ENCODE data around the gene ATP8B1.

ATP8B1 gene

GRCh38 chr18:57819119-57819518 lies 16.0 kb upstream of the ATP8B1 start:
- DNase-seq (ENCODE audit: low read depth): no peak

- DNase-seq (ENCODE audit: low read depth): no peak
Observed at GRCh38 chr18:57816208-57816954, 13.3 kb upstream of the ATP8B1 start.

- no peak for DNase-seq (ENCODE audit: low read depth)
Observed at GRCh38 chr18:57814555-57814954, 11.4 kb upstream of the ATP8B1 start.

- DNase-seq (ENCODE audit: low read depth): no peak
Observed at GRCh38 chr18:57813245-57813644, 10.1 kb upstream of the ATP8B1 start.

- DNase-seq (ENCODE audit: low read depth): no peak
Observed at GRCh38 chr18:57812126-57812477, 9.0 kb upstream of the ATP8B1 start.

- DNase-seq (ENCODE audit: low read depth): no peak
Observed at GRCh38 chr18:57811477-57812125, 8.5 kb upstream of the ATP8B1 start.

GRCh38 chr18:57809190-57809589 lies 6.1 kb upstream of the ATP8B1 start:
- DNase-seq (ENCODE audit: low read depth): no peak

- DNase-seq (ENCODE audit: low read depth): no peak
Observed at GRCh38 chr18:57807336-57808117, 4.4 kb upstream of the ATP8B1 start.

- DNase-seq (ENCODE audit: low read depth): no peak
Observed at GRCh38 chr18:57806978-57807285, 3.8 kb upstream of the ATP8B1 start.

GRCh38 chr18:57806201-57806977 lies 3.3 kb upstream of the ATP8B1 start:
- DNase-seq (ENCODE audit: low read depth): no peak

- no peak for DNase-seq (ENCODE audit: low read depth)
Observed at GRCh38 chr18:57805117-57805516, 2.0 kb upstream of the ATP8B1 start.

- no peak for DNase-seq (ENCODE audit: low read depth)
Observed at GRCh38 chr18:57804557-57804956, 1.4 kb upstream of the ATP8B1 start.

GRCh38 chr18:57802213-57803102 lies 657 bp downstream of the ATP8B1 start:
- no peak for DNase-seq (ENCODE audit: low read depth)

- no peak for DNase-seq (ENCODE audit: low read depth)
Observed at GRCh38 chr18:57801761-57802212, 1.3 kb downstream of the ATP8B1 start.

GRCh38 chr18:57801325-57801724 lies 1.8 kb downstream of the ATP8B1 start:
- no peak for DNase-seq (ENCODE audit: low read depth)

GRCh38 chr18:57798713-57799373 lies 4.3 kb downstream of the ATP8B1 start:
- no peak for DNase-seq (ENCODE audit: low read depth)

- no peak for DNase-seq (ENCODE audit: low read depth)
Observed at GRCh38 chr18:57797209-57797651, 5.9 kb downstream of the ATP8B1 start.

- no peak for DNase-seq (ENCODE audit: low read depth)
Observed at GRCh38 chr18:57794951-57795728, 8.0 kb downstream of the ATP8B1 start.

- DNase-seq (ENCODE audit: low read depth): no peak
Observed at GRCh38 chr18:57793302-57793986, 9.7 kb downstream of the ATP8B1 start.

Data from T-helper 22 cell (primary cell).